Body of pancreas (tissue), 4 donors: ENCODE measurements around the gene SYNE1. TPM values are rescaled to one million over a fixed set of nuclear protein-coding genes. Genes with fewer than 3 reads are reported as not detected.

Experiments
- ATAC-seq: fragments of 150-250 bp; one replicate; pipeline ENCODE4 v1.9.1; 2016
- DNase-seq, 4 donors: peaks; one replicate each; pipeline ENCODE4 v3.0.0-alpha.2; 2019
- H3K27ac ChIP-seq, 4 donors: fragments of 200-600 bp; sonication (generic); 1 replicate in 3 of 4; 2 replicates in 1 of 4; pipeline versions ENCODE4 v1.5.1 to v1.6.1; 2016 to 2019; ENCODE audit warnings: mild to moderate bottlenecking in 1 of 4, mixed read lengths in 1 of 4, moderate library complexity in 1 of 4
- H3K27me3 ChIP-seq, 2 donors: fragments of 200-600 bp; sonication (generic); one replicate each; pipeline ENCODE4 v1.6.0; 2016; ENCODE audit warnings: mild to moderate bottlenecking in 1 of 2
- H3K36me3 ChIP-seq, 2 donors: fragments of 200-600 bp; sonication (generic); replicated peaks in 1 of 2; 2 replicates each; pipeline ENCODE4 v1.5.1; 2016; ENCODE audit warnings: low read depth in 2 of 2; ENCODE audit not compliant: insufficient read depth in 1 of 2
- H3K4me1 ChIP-seq: fragments of 200-600 bp; sonication (generic); one replicate; pipeline ENCODE4 v1.6.0; 2016
- H3K4me3 ChIP-seq, 2 donors: fragments of 200-600 bp; sonication (generic); 1 replicate in 1 of 2; 2 replicates in 1 of 2; pipeline ENCODE4 v1.5.1; 2016 to 2019
- H3K9me3 ChIP-seq, 3 donors: fragments of 200-600 bp; sonication (generic); 1 replicate in 2 of 3; 2 replicates in 1 of 3; pipeline ENCODE4 v1.5.1; 2016
- CTCF ChIP-seq, 7 experiments: fragments of 450-650 bp in 4 of 7; fragments of 200-600 bp in 3 of 7; sonication (generic) in 3 of 7; IDR thresholded peaks; one replicate each; pipeline ENCODE4 v1.5.1; 2016 to 2019; ENCODE audit warnings: antibody characterized with exemption in 7 of 7
- POLR2A ChIP-seq, 3 donors: fragments of 450-650 bp; IDR thresholded peaks; one replicate each; pipeline ENCODE4 v1.6.1; 2016; ENCODE audit warnings: antibody characterized with exemption in 3 of 3, mild to moderate bottlenecking in 2 of 3
- WGBS, 2 donors: methylation state at CpG; one replicate each; pipeline ENCODE4 v1.1.5; 2017; 5-methylcytosine and 5-hydroxymethylcytosine counted together
- intact Hi-C: fragments of 100-400 bp; cut with DNase I; formaldehyde crosslinking; loops from one replicate; pipeline ENCODE4 v1.15.1; 2023
- total RNA-seq, 2 donors: library from RNA; depleted of rRNA; stranded (reverse); fragments of >200 nt; gene quantifications; one replicate each; pipeline ENCODE4 v1.1.0, GENCODE V29; 2016

SYNE1 gene
- total RNA-seq, 2 donors from 2014 or later, result 109 to 123 TPM

GRCh38 chr6:152318278-152318677 is 318.9 kb downstream of the SYNE1 start:
- Histone ChIP-seq H3K27me3 (no peaks in the 10 kb centered on the region), H3K9me3 (no peaks in the 10 kb centered on the region), H3K27ac (no peak overlapping the region), H3K36me3 (peaks cover 0 to 35% of the 10 kb centered on the region in 2 donors), H3K4me3 (no peak overlapping the region), H3K4me1 (no peaks in the 10 kb centered on the region)
- 89 to 90% methylated on average over 4 of the region's 4 CpGs for WGBS, 2 donors
- intact Hi-C loops, result no loop called here
- TF ChIP-seq CTCF (IDR thresholded peaks at IDR 0.05) (no peak), POLR2A (IDR thresholded peaks at IDR 0.05) (no peak)
- ATAC-seq (no peak), DNase-seq (no peak)

DNA sequence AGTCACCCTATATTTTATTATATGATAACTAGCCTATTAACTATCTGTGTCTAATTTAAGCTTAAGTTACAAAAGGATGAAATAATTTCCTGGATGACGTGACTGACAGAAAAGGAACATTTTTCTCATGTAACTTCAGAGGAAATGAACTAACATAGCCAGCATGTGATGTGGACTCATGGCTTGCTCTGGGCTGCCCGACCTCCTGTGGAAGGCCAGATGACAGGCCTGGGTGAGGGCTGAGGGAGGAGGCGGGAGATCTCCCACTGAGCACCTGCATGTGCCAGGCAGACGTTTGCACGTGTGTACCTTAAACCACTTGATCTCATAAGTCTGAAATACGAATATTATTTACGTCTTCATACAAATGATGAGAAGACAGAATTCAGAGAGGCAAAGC is 321.1 kb downstream of the SYNE1 start:
- no peak overlapping the region for H3K4me3 ChIP-seq
- peak in 1 of 4 donors; percentile 27 for DNase-seq
- H3K36me3 ChIP-seq, result peaks cover 0 to 26% of the 10 kb centered on the region in 2 donors
- no peaks in the 10 kb centered on the region for H3K27me3 ChIP-seq
- 76 to 85% methylated on average over 7 of the region's 7 CpGs for WGBS, 2 donors
- intact Hi-C loops, result no loop called here
- peak overlapping the region in 1 of 4 donors; percentile 49 for H3K27ac ChIP-seq
- no peak for ATAC-seq
- H3K4me1 ChIP-seq, result no peaks in the 10 kb centered on the region
- no peak for TF ChIP-seq CTCF (IDR thresholded peaks at IDR 0.05)
- no peak for TF ChIP-seq POLR2A (IDR thresholded peaks at IDR 0.05)
- no peaks in the 10 kb centered on the region for H3K9me3 ChIP-seq

DNA sequence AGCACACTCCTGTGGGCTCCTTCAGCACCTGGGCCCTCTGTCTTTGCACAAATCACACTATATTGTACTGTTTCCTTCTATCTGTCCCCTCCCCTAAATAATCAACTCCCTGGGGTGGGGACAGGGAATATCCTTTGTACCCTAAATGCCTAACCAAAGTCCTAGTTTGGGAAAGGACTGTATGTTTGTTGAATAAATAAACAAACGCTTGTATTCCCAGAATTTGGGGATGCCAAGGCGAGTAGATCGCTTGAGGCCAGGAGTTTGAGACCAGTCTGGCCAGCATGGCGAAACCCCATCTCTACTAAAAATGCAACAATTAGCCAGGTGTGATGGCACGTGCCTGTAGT is 322.7 kb downstream of the SYNE1 start:
- no peak overlapping the region for H3K4me3 ChIP-seq
- WGBS, 2 donors, result 92 to 95% methylated on average over 5 of the region's 5 CpGs
- no peak for TF ChIP-seq CTCF (IDR thresholded peaks at IDR 0.05)
- no peak for TF ChIP-seq POLR2A (IDR thresholded peaks at IDR 0.05)
- no peak for ATAC-seq
- no peaks in the 10 kb centered on the region for H3K4me1 ChIP-seq
- DNase-seq, result no peak
- H3K27ac ChIP-seq, result no peak overlapping the region
- H3K27me3 ChIP-seq, result no peaks in the 10 kb centered on the region
- H3K36me3 ChIP-seq, result peaks cover 0 to 32% of the 10 kb centered on the region in 2 donors
- H3K9me3 ChIP-seq, result no peaks in the 10 kb centered on the region
- intact Hi-C loops, result no loop called here

- no peak for ATAC-seq
- H3K27ac ChIP-seq, result no peak overlapping the region
Measured at GRCh38 chr6:152313542-152314482, 323.4 kb downstream of the SYNE1 start.

More at GRCh38 chr6:152313542-152314482, 323.4 kb downstream of the SYNE1 start:
- Histone ChIP-seq H3K9me3 (no peaks in the 10 kb centered on the region), H3K4me3 (no peak overlapping the region), H3K27me3 (no peaks in the 10 kb centered on the region), H3K36me3 (peaks cover 0 to 33% of the 10 kb centered on the region in 2 donors), H3K4me1 (no peaks in the 10 kb centered on the region)
- 87 to 92% methylated on average over 10 of the region's 10 CpGs for WGBS, 2 donors
- intact Hi-C loops, result no loop called here
- TF ChIP-seq CTCF (IDR thresholded peaks at IDR 0.05) (no peak), POLR2A (IDR thresholded peaks at IDR 0.05) (no peak)
- no peak for DNase-seq
